GM12874 (cell line): ENCODE data around the gene TUB.

Experiments
- TF ChIP-seq, protein P1 (sequence below): IDR thresholded peaks from 2 replicates; pipeline ENCODE4 v1.5.1; 2011; ENCODE audit warnings: low read depth, mild to moderate bottlenecking, control low read depth, low read length, moderate library complexity; ENCODE audit not compliant: insufficient read depth

TUB gene

DNA sequence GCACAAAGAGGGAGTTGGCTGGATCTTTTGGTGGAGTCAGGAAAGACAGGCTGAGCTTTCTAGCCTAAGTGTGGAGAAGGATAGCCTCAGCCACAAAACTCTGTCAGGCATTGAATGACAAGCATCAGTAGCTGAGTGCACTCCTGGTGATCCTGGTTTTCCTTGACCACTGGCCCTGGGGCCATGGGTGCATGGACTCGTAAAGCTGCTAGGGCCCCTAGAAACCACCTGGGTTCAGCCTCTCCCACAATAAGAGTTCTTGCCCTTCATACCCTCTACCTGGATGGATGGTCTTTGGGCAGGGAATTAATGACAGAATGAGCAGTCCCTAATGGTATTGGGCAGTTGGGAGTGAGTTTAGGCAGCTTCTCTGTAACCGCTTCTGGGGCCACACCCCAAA is 22.9 kb downstream of the TUB start:
- TF ChIP-seq, protein P1, sequence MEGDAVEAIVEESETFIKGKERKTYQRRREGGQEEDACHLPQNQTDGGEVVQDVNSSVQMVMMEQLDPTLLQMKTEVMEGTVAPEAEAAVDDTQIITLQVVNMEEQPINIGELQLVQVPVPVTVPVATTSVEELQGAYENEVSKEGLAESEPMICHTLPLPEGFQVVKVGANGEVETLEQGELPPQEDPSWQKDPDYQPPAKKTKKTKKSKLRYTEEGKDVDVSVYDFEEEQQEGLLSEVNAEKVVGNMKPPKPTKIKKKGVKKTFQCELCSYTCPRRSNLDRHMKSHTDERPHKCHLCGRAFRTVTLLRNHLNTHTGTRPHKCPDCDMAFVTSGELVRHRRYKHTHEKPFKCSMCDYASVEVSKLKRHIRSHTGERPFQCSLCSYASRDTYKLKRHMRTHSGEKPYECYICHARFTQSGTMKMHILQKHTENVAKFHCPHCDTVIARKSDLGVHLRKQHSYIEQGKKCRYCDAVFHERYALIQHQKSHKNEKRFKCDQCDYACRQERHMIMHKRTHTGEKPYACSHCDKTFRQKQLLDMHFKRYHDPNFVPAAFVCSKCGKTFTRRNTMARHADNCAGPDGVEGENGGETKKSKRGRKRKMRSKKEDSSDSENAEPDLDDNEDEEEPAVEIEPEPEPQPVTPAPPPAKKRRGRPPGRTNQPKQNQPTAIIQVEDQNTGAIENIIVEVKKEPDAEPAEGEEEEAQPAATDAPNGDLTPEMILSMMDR = no peak

DNA sequence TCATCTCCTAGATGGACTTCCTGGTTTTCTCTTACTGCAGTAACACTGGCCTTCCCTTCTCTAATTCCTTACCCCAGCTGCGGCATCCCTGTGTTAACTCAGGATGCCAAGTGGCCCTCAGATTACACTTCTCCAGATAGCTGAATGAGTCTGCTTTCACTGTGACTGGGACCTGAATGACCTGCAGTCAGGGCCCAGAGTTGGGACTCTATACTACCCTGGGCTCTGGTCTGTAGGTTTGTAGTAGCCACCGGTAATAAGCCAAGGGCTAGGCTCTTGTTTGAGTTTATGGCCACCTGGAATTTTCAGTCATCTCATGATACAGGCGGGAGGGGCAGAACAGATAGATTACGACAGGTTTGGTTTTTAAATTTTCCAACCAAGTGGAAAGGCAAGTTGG is 24.1 kb downstream of the TUB start:
- TF ChIP-seq, protein P1 = no peak

DNA sequence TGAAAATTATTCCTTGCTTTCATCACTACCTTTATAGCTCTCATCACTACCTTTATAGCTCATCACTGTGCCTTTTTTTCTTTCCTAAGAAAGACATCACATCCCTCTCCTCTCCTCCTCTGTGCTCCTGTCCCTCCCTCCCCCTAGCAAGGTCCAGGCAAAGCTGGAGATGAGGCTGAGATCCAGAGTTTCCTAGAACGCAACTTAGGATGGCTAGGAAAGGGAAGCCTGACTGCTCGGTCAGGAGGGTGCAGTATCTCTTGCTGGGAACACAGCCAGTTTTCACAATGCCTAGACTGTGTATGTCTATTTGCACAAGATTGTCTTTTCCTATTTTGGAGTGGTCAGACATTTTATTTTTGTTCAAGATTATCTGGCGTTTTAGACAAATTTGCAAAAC is 24.7 kb downstream of the TUB start:
- TF ChIP-seq, protein P1 = no peak

DNA sequence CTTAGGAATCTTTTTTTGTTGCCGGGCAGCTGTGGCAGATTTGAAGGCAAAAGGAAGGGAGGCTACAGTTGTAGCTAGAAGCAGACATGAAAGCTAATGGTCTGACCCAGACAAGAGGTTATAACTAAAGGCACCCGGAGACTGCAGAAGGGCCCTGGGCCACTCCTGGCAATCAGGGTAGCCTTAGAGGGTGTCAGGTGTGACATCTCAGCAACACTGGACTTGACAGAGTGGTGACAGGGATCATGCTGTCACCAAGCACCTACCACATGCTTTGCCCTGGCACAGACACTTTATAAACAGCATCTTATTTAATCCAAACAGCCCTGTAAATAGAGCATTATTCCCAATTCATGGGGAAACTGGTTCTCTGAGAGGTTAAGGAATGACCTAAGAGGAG is 25.7 kb downstream of the TUB start:
- TF ChIP-seq, protein P1 = no peak

DNA sequence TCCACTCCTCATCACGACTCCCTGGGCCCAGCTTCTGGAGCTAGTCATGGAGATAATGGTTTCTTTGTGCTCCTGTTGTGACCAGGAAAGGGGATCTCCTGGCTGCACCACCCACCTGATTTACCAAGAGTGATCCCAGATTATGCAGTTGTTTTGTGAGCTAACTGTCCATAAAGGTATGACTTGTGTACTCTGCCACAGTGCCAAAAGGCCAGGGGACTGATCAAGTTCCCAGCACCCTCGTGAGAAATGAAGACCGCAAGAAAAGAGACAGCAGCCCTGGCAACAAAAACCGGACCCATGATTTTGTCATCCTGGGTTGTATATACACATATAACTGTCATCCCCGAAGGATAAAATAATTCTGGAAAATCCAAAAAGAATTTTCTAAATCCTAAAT is 26.6 kb downstream of the TUB start:
- TF ChIP-seq, protein P1 = no peak

DNA sequence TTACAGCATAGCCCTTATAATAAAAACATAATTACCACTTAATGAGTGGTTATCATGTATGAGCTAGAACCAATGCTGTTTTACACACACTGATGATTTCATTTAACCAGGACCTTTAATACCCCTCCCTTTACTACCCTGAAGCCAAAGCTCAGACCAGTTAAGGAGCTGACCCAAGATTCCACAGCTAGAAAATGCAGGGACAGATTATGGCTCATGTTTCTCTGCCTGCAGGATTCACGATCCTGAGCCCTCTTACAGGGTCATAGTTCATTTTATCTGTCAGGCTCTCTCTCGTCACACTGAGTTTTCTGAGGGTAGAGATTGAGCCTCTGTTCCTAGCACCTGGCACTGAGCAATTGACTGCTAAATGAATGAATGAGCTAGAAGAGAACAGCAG is 27.4 kb downstream of the TUB start:
- TF ChIP-seq, protein P1 = no peak

DNA sequence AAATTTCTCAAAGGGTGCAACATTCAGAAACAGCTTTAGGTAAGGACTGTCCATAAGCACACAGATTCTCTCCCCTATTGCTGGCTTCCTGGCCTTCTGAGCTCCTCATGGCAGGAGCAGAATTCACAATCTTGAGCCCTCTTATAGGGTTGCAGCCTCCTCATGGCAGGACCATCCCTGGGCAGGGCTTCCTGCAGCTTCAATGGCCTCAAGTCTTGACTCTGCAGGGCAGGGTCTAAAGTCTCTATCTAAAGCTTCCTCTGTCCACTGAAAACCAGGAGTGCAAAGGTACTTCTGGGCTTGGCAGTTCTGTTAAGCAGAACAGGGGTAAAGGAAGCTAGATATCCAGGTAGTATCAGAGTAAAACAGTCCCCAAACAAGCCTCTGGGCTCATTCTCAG is 28.7 kb downstream of the TUB start:
- TF ChIP-seq, protein P1 = no peak

DNA sequence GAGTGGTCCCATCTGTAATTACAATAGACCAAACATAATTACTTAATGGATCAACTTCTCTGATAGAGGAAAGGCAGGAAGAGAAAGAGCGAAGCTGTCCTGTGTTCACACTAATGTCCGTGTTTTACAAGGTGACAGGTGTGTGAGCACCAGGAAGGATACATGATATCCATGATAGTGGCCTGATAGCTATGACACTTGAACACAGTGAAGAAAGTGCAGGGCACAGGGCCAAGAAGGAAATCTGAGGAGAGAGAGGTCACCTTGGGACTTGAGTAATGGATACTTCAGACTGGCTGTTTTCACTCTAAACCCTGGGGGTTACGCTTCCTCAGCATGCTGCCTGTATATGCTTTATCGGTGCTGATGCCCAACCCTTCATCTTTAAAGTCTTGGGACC is 29.4 kb downstream of the TUB start:
- TF ChIP-seq, protein P1 = no peak
